GM12878 (cell line): Measurements from ENCODE around the gene EXOC3L1.

ENCODE experiments used
- ASH2L ChIP-seq: fragments of 300-600, 200-600 bp; sonication (generic); IDR thresholded peaks from 2 replicates; pipeline ENCODE4 v1.6.1; 2017; ENCODE audit warnings: low read depth, mild to moderate bottlenecking, borderline replicate concordance
- NBN ChIP-seq: fragments of 450-650 bp; IDR thresholded peaks from 2 replicates; pipeline ENCODE4 v1.6.1; 2016
- POLR2A ChIP-seq: IDR thresholded peaks from 2 replicates; pipeline ENCODE4 v1.6.1; 2011; ENCODE audit warnings: low read depth, mild to moderate bottlenecking, low read length
- SIN3A ChIP-seq: IDR thresholded peaks from 2 replicates; pipeline ENCODE4 v1.6.1; 2012; ENCODE audit warnings: low read depth, low read length, improper control_type of control experiment

DNA sequence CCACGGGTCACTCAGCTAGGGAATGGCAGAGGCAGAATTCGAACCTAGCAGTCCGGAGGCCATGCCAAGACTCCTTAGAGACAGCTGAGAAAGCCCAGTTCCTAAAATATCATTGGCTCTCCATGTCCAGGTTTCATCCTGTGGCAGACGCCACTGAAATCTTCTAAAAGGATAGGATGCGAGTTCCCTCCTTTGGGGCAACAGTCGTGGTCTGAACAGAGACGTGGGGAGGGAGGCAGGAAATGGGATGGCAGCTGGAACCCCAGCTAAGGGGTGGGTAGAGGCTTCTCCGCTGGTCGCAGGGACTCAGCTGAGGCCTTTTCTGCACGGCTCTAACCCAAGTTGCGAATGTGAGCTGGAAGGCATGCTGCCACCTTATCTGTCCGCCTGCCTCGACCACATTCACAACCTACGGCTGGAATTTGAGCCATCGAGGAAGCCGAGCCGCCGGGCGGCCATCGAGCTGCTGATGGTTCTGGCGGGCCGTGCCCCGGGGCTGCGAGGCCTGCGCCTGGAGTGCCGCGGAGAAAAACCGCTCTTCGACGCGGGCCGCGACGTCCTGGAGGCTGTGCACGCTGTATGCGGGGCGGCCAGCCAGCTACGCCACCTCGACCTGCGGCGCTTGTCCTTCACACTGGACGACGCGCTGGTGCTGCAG is 27.3 kb downstream of the EXOC3L1 start:
- TF ChIP-seq ASH2L (no peak), POLR2A (no peak), NBN (no peak), SIN3A (no peak)
